ENCODE results near the gene RPIA.

RPIA gene

DNA sequence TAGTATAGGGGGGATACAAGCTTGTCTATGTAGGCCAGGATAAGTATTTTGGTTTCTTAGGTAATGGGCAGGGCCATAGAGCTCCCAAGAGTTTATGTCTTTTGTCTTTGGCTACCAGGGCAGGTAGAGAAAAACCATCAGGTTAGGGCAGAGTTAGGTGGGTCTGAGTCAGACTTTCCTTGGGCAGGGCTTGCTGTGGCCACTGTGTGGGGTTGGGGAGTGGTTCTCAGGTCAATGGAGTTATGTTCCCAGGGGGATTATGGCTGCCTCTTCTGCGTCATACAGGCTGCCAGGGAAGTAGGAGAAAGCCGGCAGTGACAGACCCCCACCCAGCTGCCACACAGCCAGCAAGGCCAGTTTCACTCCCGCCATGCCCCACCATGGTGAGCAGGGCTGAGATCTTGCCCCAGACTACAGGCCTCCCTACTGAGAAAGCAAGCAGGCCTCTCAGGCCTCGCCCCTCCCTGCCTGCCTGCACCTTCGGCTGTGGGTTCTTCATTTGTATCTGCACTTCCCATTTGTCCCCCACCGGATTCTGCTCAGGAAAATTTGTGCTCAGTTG lies 55.5 kb downstream of the RPIA start:
- CTCF ChIA-PET: interaction anchor here (0.8 to 10.8 kb wide), 5 partner anchors 7 to 85 kb away, joined by 3 to 109 read pairs (median 8); no protein-coding TSS in a partner anchor
- DNase-seq (ENCODE audit: extremely low spot score): no peak
- POLR2A ChIA-PET: no interaction called here
- TF ChIP-seq, protein P1, sequence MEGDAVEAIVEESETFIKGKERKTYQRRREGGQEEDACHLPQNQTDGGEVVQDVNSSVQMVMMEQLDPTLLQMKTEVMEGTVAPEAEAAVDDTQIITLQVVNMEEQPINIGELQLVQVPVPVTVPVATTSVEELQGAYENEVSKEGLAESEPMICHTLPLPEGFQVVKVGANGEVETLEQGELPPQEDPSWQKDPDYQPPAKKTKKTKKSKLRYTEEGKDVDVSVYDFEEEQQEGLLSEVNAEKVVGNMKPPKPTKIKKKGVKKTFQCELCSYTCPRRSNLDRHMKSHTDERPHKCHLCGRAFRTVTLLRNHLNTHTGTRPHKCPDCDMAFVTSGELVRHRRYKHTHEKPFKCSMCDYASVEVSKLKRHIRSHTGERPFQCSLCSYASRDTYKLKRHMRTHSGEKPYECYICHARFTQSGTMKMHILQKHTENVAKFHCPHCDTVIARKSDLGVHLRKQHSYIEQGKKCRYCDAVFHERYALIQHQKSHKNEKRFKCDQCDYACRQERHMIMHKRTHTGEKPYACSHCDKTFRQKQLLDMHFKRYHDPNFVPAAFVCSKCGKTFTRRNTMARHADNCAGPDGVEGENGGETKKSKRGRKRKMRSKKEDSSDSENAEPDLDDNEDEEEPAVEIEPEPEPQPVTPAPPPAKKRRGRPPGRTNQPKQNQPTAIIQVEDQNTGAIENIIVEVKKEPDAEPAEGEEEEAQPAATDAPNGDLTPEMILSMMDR (IDR thresholded peaks at IDR 0.05; ENCODE audit: control extremely low read depth, extremely low read depth, low read depth, missing control alignments): no peak

DNA sequence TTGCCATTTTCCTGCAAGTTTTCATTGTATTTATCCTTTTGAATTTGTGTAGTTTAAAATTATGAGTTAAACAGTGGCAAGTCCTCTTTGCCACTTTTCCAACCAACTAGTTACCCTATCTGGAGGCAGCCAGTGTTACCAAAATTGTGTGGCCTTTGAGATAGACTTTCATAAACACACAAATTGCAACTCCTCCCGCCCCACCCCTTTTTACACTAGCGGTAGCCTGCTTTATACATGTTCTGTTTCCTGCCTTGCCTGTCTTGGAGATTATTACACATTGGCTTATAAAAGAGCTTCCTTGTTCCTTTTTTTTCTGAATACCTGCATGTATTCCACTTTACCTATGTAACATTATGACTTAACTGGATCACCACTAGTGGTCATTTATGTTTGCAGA lies 56.5 kb downstream of the RPIA start:
- ChIA-PET CTCF (interaction anchor here (10.8 kb wide), 1 partner anchor 11 kb away, joined by 109 read pairs; no protein-coding TSS in a partner anchor), POLR2A (no interaction called here)
- TF ChIP-seq, protein P1 (IDR thresholded peaks at IDR 0.05; ENCODE audit: control extremely low read depth, extremely low read depth, low read depth, missing control alignments): no peak
- no peak for DNase-seq (ENCODE audit: extremely low spot score)

DNA sequence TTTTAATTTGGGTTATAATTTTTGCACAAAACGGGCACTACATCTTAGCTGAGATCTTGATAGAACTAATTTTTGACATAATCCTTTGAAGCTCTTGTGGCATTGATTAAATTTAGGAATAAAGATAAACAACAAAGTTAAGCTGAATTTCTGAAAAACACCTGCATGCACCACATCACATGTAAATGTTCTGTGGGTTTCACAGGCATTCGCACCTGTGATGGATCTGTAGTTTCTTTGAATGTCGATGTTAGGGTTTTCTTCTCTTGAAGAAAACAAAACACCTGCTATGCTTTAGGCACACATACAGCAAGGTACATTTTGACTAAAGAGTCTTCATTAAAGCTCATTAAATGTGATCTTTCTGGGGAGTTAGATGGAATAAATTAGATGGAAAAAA lies 60.3 kb downstream of the RPIA start:
- no peak for DNase-seq (ENCODE audit: extremely low spot score)
- ChIA-PET CTCF (interaction anchor here (1.1 to 10.8 kb wide), 10 partner anchors 8 to 109 kb away, joined by 3 to 109 read pairs (median 4); partner anchors contain the start of gene RPIA), POLR2A (interaction anchor here (0.6 kb wide), 1 partner anchor 98 kb away, joined by 3 read pairs; no protein-coding TSS in a partner anchor)
- TF ChIP-seq, protein P1 (IDR thresholded peaks at IDR 0.05; ENCODE audit: control extremely low read depth, extremely low read depth, low read depth, missing control alignments): no peak

GRCh38 chr2:88753833-88754584 lies 62.5 kb downstream of the RPIA start:
- DNase-seq (ENCODE audit: extremely low spot score): peak; percentile 69
- ChIA-PET CTCF (interaction anchor here (1.3 to 10.8 kb wide), 6 partner anchors 8 to 77 kb away, joined by 3 to 109 read pairs (median 8); no protein-coding TSS in a partner anchor), POLR2A (interaction anchor here (0.6 to 1.2 kb wide), 3 partner anchors 78 to 142 kb away, joined by 3 to 5 read pairs (median 3); no protein-coding TSS in a partner anchor)
- TF ChIP-seq, protein P1 (IDR thresholded peaks at IDR 0.05; ENCODE audit: control extremely low read depth, extremely low read depth, low read depth, missing control alignments): no peak

- DNase-seq (ENCODE audit: extremely low spot score): peak; percentile 33
- ChIA-PET POLR2A (interaction anchor here (0.6 to 1.0 kb wide), 3 partner anchors 77 to 143 kb away, joined by 3 to 5 read pairs (median 5); no protein-coding TSS in a partner anchor), CTCF (interaction anchor here (1.3 to 10.8 kb wide), 5 partner anchors 9 to 68 kb away, joined by 3 to 109 read pairs (median 7); no protein-coding TSS in a partner anchor)
- TF ChIP-seq, protein P1 (IDR thresholded peaks at IDR 0.05; ENCODE audit: control extremely low read depth, extremely low read depth, low read depth, missing control alignments): no peak
Observed at GRCh38 chr2:88754585-88755320, 63.3 kb downstream of the RPIA start.

DNA sequence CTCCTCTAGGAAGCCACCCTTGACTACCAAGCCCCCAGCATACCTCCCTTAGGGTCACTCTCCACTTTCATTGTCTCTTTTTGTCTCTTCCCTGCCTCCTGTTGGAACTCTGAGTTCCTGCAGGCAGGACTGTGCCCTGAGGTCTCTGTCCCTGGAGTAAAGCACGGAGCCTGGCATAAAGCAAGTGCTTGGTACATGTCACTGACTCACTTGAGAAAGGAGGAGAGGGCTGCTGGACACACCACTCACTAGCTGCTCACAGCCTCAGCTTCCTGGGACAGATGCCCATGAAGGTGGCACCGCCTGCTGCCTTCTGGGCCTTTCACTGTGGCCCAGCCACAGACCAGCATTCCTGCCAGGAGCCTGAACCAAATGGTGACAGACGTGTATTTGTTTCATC lies 64.4 kb downstream of the RPIA start:
- POLR2A ChIA-PET: no interaction called here

More for the DNA sequence above, 64.4 kb downstream of the RPIA start:
- CTCF ChIA-PET: interaction anchor here (10.8 kb wide), 1 partner anchor 19 kb away, joined by 109 read pairs; no protein-coding TSS in a partner anchor
- DNase-seq (ENCODE audit: extremely low spot score): no peak
- TF ChIP-seq, protein P1 (IDR thresholded peaks at IDR 0.05; ENCODE audit: control extremely low read depth, extremely low read depth, low read depth, missing control alignments): no peak

Measured in GM10248 (cell line).